Measurements from ENCODE around the gene DUSP1. TPM values are rescaled to one million over a fixed set of nuclear protein-coding genes. Genes with fewer than 3 reads are reported as not detected.
A peak's percentile ranks its signal among the peaks of the same experiment; 100 is the strongest.

The DUSP1 gene
- total and polyA plus RNA-seq, 2 donors (not counting 3 experiments of a cell fraction or from before 2014, with no cell fraction given) = 36.1 to 196 TPM

GRCh38 chr5:172743112-172743959 lies 27.7 kb downstream of the DUSP1 start:
- no peak overlapping the region for H3K27ac ChIP-seq (ENCODE audit: insufficient read depth, low read depth, low read length)
- FAIRE-seq = no peak
- no peak for TF ChIP-seq CTCF (IDR thresholded peaks at IDR 0.05; ENCODE audit: extremely low read depth in 1 of 2, insufficient read depth in 1 of 2, low read depth in 1 of 2, low read length in 2 of 2)
- TF ChIP-seq GATA2 (IDR thresholded peaks at IDR 0.05; ENCODE audit: insufficient read depth, insufficient read length, low read depth, low read length) = no peak
- TF ChIP-seq MYC (IDR thresholded peaks at IDR 0.05; ENCODE audit: low read depth, low read length) = no peak
- no peak for TF ChIP-seq JUN (IDR thresholded peaks at IDR 0.05; ENCODE audit: borderline replicate concordance, insufficient read depth, insufficient read length, low read depth)
- no peak for TF ChIP-seq POLR2AphosphoS5 (IDR thresholded peaks at IDR 0.05; ENCODE audit: insufficient read depth, low read depth, low read length)
- TF ChIP-seq POLR2A (IDR thresholded peaks at IDR 0.05; ENCODE audit: low read depth, low read length) = no peak
- no peak for TF ChIP-seq MAX (IDR thresholded peaks at IDR 0.05; ENCODE audit: insufficient read depth, insufficient read length)
- TF ChIP-seq EZH2 (IDR thresholded peaks at IDR 0.05; ENCODE audit: borderline replicate concordance, low read depth, low read length, severe bottlenecking) = no peak
- no peak for TF ChIP-seq FOS (IDR thresholded peaks at IDR 0.05; ENCODE audit: borderline replicate concordance, insufficient read depth, low read length)
- no peaks in the 10 kb centered on the region for H3K9me3 ChIP-seq (replicated peaks; ENCODE audit: control insufficient read depth, insufficient read depth, low read length)
- CTCF ChIA-PET = no interaction called here
- POLR2A ChIA-PET = no interaction called here
- H3K9ac ChIP-seq (replicated peaks; ENCODE audit: extremely low read depth, insufficient read depth, low read length) = no peak overlapping the region
- H3K4me1 ChIP-seq (ENCODE audit: control insufficient read depth, extremely low read depth, insufficient read depth, low read length) = peaks cover 8% of the 10 kb centered on the region
- intact Hi-C loops (cut with micrococcal nuclease) (no loop called here), dilution Hi-C loops (cut with MboI; ENCODE audit: extremely low pct_ligation_motif_present, low sequenced_read_pairs) (no loop called here)
- no peak overlapping the region for H3K4me3 ChIP-seq (replicated peaks in 1 of 3; ENCODE audit: insufficient read depth in 1 of 3, low read depth in 1 of 3, low read length in 3 of 3)
- no peaks in the 10 kb centered on the region for H3K79me2 ChIP-seq (ENCODE audit: control insufficient read depth, insufficient read depth, low read length)
- no peaks in the 10 kb centered on the region for H4K20me1 ChIP-seq (replicated peaks; ENCODE audit: control insufficient read depth, extremely low read depth, insufficient read depth, low read length)
- H3K4me2 ChIP-seq (ENCODE audit: insufficient read depth, low read length) = no peak overlapping the region
- no TSS peak for BruUV-seq (replicated peaks)
- no peaks in the 10 kb centered on the region for H3K36me3 ChIP-seq (ENCODE audit: control insufficient read depth in 2 of 2, extremely low read depth in 1 of 2, insufficient read depth in 2 of 2, low read length in 2 of 2)
- peak; percentile 19 for DNase-seq (ENCODE audit: low read depth, low spot score)
- no peak overlapping the region for H2AFZ ChIP-seq (ENCODE audit: low read depth, low read length)
- no peaks in the 10 kb centered on the region for H3K27me3 ChIP-seq (ENCODE audit: control insufficient read depth in 2 of 2, insufficient read depth in 2 of 2, low read length in 2 of 2)
- H3K9me1 ChIP-seq (replicated peaks; ENCODE audit: control insufficient read depth, extremely low read depth, insufficient read depth, low read length) = no peaks in the 10 kb centered on the region
